Stromal cell of bone marrow (primary cell): ENCODE data around the gene VASP.
"Not testable (repeated sequence)": the region's sequence is repeated elsewhere in the genome, so short reads cannot be mapped to it uniquely, and the experiment has no call there.

Experiments
- DNase-seq: peaks from one replicate; pipeline ENCODE4 v3.0.0-alpha.2; 2012; ENCODE audit warnings: low read depth

The VASP gene

DNA sequence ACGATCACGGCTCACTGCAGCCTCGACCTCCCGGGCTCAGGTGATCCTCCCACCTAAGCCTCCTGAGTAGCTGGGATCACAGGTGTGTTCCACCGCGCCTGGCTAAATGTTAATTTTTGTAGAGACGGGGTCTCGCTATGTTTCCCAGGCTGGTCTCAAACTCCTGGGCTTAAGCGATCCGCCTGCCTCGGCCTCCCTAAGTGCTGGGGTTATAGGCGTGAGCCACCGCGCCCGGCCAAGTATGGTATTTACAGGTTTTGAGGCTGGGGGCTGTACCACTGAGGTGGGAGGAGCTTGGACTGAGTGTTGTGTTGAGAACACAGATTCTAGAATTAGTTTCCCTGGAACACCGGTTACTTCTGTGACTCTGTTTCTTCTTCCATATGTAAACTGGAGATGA lies 9.5 kb upstream of the VASP start:
- no peak for DNase-seq

- DNase-seq: no peak
Observed at GRCh38 chr19:45498411-45499195, 8.7 kb upstream of the VASP start, which contains the start of gene PPM1N. Gene PPM1N, plus strand, starts transcription at chr19:45498443. Its CDS starts 30 bp downstream, at chr19:45498473.

GRCh38 chr19:45499196-45500180 lies 7.8 kb upstream of the VASP start:
- DNase-seq: no peak

DNA sequence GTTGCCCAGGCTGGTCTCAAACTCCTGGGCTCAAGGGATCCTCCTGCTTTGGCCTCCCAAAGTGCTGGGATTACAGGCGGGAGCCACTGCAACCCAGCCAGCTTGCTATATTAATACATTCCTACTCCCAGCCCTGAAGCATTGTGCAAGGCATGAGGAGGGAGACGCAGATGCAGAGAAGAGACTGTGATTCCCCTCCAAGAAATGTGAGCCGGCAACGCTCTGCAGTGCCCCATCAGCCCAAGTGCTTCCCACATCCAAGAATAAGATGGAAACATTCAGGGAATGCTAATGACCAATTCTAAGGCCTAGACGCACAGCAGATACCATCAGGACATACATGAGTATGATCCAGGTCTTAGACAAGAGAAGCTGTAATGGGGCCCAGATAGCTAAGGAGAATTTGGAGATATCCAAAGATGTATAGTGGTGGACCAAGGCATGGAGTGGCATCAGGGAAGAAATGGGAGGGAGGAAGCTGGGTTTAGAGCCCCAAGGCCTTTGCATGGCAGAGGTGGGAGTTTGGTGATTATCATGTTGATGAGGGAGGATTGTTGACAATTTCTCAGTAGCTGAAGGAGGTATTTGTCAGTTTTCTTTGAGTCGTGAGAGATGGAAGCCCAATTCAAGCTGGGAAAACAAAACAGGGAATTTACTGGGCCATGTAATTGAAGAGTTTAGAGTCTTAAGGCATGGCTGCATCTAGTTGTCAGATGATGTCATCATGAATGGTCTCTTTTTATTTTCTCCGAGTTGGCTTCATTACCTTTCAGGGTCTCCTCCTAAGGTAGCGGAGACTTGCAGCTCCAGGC lies 6.2 kb upstream of the VASP start:
- no peak for DNase-seq

DNA sequence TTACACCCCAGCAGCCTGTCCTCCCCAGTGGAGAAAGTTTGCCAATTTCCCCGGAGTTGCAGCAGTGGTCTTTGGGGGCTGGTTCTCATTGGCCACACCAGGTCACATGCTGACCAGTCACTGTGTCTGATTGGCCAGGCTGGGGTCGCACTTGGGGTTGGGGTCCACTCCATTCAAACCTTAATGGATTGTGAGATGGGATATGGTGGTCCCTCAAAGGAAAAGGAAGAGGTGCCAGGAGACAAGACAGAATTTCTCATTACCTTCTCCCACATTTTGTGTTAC lies 5.6 kb upstream of the VASP start:
- DNase-seq: no peak

- no peak for DNase-seq
Observed at GRCh38 chr19:45502111-45502510, 5.2 kb upstream of the VASP start.

DNA sequence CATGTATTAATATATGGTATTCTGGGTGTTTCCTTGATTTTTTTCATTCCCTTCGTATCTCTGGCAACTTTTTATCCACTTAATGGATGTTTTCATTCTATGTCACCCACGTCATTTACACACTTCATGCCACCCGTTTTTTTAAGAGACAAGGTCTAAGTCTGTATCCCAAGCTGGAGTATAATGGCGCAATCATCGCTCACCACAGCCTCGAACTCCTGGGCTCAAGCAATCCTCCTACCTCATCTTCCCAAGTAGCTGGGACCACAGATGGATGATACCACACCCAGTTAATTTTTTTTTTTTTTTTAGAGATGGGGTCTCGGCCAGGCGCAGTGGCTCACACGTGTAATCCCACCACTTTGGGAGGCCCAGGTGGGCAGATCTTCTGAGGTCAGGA lies 3.4 kb upstream of the VASP start:
- no peak for DNase-seq

DNA sequence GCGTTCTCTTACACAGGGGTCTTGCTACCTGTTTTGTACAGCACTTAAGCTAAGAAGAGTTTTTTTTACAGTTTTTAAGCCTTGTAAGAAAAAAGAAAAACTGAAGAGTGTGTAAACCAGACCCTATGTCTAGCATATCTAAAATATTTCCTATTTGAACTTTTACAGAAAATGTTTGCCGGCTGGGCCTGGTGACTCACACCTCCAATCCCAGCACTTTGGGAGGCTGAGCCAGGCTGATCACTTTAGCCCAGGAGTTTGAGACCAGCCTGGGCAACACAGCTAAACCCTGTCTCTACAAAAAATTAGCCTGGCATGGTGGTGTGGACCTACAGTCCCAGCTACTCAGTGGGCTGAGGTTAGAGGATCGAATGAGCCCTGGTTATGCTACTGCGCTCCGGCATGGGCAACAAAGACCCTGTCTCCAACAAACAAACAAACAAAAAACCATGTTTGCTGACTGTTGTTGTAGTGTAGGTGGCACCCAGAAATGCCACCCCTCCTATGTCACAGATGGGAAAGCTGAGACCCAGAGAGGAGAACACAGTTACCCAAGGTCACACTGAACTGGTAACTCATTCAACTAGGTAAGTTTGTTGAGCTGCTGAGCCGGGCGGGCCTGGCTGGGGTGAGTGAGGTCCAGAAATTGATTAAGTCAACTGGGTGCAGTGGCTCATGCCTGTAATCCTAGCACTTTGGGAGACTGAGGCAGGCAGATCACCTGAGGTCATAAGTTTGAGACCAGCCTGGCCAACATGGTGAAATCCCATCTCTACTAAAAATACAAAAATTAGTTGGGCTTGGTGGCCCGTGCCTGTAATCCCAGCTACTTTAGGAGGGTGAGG lies 1.9 kb upstream of the VASP start:
- no peak for DNase-seq

DNA sequence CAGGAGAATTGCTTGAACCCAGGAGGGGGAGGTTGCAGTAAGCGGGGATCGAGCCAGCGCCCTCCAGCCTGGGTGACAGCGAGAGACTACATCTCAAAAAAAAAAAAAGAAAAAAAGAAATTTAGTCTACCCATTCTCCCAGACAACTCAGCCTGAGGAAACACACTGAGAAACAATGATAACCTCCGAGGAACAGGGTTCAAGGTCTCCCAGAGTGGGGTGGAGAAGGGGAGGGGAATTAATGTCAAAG lies 1.4 kb upstream of the VASP start:
- DNase-seq: no peak

GRCh38 chr19:45506246-45506988 lies 862 bp upstream of the VASP start:
- peak; percentile 65 for DNase-seq

GRCh38 chr19:45507872-45508416 lies 665 bp downstream of the VASP start:
- DNase-seq: no peak

- DNase-seq: no peak
Observed at GRCh38 chr19:45508417-45508860, 1.2 kb downstream of the VASP start.

- peak; percentile 25 for DNase-seq
Observed at GRCh38 chr19:45508861-45509691, 1.8 kb downstream of the VASP start.

DNA sequence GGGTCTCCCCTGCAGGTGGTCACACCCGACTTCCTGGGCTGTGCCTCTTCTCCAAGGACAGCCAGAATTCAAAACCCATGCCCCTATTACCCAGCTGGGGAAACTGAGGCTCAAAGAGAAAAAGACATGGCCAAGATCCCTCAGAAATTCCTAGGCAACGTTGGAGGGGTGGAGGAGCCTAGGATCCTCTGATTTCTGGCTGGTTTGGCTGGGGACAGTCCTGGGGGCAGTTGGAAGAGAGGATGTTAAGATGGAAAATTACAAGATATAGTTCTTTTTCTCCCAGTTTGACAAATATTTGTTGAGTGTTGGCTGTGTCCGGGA lies 2.4 kb downstream of the VASP start:
- DNase-seq: no peak

- not testable (repeated sequence) for DNase-seq
Observed at GRCh38 chr19:45510352-45510751, 3.1 kb downstream of the VASP start.

DNA sequence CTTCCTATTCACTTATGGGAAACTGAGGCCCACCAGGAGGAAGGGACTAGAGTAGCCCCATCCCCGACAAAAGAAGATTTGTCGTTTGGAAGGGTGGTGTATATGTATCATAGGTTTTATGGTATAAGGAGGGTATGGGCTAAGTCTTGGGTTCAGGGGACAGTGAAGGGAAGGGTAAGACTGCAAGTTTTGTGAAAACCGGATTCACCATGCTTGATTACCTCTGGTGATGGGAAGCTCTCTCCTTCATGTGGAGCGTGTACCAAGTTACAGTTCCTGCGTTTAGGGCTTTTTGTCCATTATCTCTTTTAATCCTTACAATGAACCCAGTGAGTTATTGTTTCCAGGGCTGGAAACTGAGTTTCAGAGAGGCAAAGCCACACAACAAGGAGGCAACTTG lies 3.8 kb downstream of the VASP start:
- no peak for DNase-seq

DNA sequence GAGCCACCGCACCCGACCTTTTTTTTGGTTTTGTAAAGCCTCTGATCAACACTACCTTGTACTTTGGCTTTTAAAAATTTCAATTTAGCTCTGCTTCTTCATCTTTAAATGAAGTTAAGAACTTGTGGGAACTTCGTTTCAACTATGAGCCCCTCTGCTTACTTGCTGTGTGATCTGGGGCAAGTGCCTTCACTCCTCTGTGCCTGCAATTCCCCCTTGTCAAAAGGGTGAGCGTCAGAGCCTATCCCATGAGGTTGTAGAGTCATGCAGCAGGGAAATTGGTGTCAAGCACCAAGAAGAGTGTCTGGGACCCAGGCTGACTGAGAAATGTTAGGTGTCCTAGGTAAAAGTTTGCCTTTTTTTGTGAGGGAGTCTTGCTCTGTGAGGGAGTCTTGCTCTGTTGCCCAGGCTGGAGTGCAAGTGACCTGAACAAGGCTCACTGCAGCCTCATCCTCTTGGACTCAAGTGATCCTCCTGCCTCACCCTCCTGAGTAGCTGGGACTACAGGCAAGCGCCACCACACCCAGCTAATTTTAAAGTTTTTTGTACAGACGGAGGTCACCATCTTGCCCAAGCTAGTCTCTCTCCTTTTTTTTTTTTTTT lies 5.7 kb downstream of the VASP start:
- DNase-seq: no peak

- no peak for DNase-seq
Observed at GRCh38 chr19:45514376-45515051, 7.2 kb downstream of the VASP start.

DNA sequence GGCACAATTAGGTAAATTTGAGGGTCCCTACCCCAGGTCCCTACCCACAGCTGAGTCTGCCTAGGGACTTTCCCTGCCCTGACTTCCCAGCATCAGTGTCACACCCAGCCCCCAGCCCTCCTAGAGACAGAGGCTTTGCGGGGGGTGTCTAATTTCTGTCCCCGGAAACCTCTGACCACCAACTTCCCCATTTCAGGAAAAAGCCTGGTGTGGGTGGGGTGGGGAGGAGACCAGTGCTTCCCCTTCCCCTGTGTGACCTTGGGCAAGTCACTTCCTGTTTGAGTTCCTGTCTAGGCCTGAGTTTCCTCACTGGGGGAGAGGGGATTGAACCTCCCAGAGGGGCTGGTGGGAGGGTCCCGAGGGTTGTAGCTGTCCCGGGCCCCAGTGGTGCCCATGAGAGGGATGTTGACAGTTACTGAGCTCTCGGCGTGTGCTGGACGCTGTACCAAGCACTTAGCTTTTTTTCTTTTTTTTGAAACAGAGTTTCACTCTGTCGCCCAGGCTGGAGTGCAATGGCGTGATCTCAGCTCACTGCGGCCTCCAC lies 7.9 kb downstream of the VASP start:
- DNase-seq: no peak
